Stomach (tissue), 9 donors: ENCODE measurements around the gene ACE. TPM values are rescaled to one million over a fixed set of nuclear protein-coding genes. Genes with fewer than 3 reads are reported as not detected.
A peak's percentile ranks its signal among the peaks of the same experiment; 100 is the strongest.

Source experiments
- DNase-seq, 2 donors: peaks; one replicate each; pipeline versions ENCODE4 v3.0.0 to v3.0.0-alpha.2; 2013 to 2019
- H3K27ac ChIP-seq, 5 donors: fragments of 200-600 bp in 4 of 5; sonication (generic) in 4 of 5; one replicate each; pipeline ENCODE4 v1.5.1; 2013 to 2019; ENCODE audit warnings: mild to moderate bottlenecking in 1 of 5, moderate library complexity in 1 of 5
- H3K27me3 ChIP-seq, 3 donors: fragments of 200-600 bp; sonication (generic); one replicate each; pipeline ENCODE4 v1.5.1; 2017 to 2019; ENCODE audit warnings: mixed run types in 1 of 3
- H3K36me3 ChIP-seq, 4 donors: fragments of 200-600 bp; sonication (generic); 1 replicate in 3 of 4; 2 replicates in 1 of 4; pipeline ENCODE4 v1.5.1; 2016 to 2019
- H3K4me1 ChIP-seq, 4 donors: fragments of 200-600 bp; sonication (generic); one replicate each; pipeline ENCODE4 v1.5.1; 2016 to 2019
- H3K4me3 ChIP-seq, 4 donors: fragments of 200-600 bp; sonication (generic) in 3 of 4; one replicate each; pipeline ENCODE4 v1.5.1; 2016 to 2019; ENCODE audit warnings: mild to moderate bottlenecking in 1 of 4
- H3K9me3 ChIP-seq, 4 donors: fragments of 200-600 bp; sonication (generic); one replicate each; pipeline ENCODE4 v1.5.1; 2016 to 2019
- CTCF ChIP-seq, 7 experiments: fragments of 450-650 bp in 4 of 7; fragments of 200-600 bp in 3 of 7; sonication (generic) in 3 of 7; IDR thresholded peaks; one replicate each; pipeline ENCODE4 v1.5.1; 2016 to 2019; ENCODE audit warnings: antibody characterized with exemption in 7 of 7, control low read depth in 2 of 7, mild to moderate bottlenecking in 1 of 7
- EP300 ChIP-seq: sonication (generic); formaldehyde crosslinking; IDR thresholded peaks from one replicate; pipeline ENCODE4 v1.6.1; 2017; ENCODE audit warnings: antibody characterized with exemption
- POLR2A ChIP-seq, 4 donors: fragments of 450-650 bp; IDR thresholded peaks; one replicate each; pipeline ENCODE4 v1.6.1; 2016; ENCODE audit warnings: antibody characterized with exemption in 4 of 4, control low read depth in 2 of 4, mild to moderate bottlenecking in 1 of 4, moderate library complexity in 1 of 4
- POLR2AphosphoS5 ChIP-seq, 3 donors: sonication (generic); formaldehyde crosslinking; IDR thresholded peaks; one replicate each; pipeline ENCODE4 v1.6.1; 2016; ENCODE audit warnings: antibody characterized with exemption in 3 of 3
- WGBS, 5 donors: extraction: QIAGEN DNeasy Blood & Tissue Kit in 3 of 5; methylation state at CpG; one replicate each; pipeline versions ENCODE4 v1.1.5 to v1.1.7; 2013 to 2018; 5-methylcytosine and 5-hydroxymethylcytosine counted together
- intact Hi-C: fragments of 100-400 bp; cut with DNase I; formaldehyde crosslinking; loops from one replicate; pipeline ENCODE4 v1.15.1; 2023; ENCODE audit warnings: low total_unique reads
- polyA plus RNA-seq, 3 donors: library from polyadenylated mRNA; stranded (reverse); fragments of 200-250 nt; gene quantifications; one replicate each; pipeline ENCODE4 v1.2.3, GENCODE V29; 2013
- total RNA-seq, 5 donors: library from RNA; depleted of rRNA; stranded (reverse); fragments of >200 nt; gene quantifications; one replicate each; pipeline versions ENCODE4 v1.1.0 to v1.2.3, GENCODE V29; 2014 to 2016
- donor health status: healthy with polysubstance abuse.
- donor health status: Bipolar disorder and iron deficiency.
- donor health status: healthy.

Gene ACE
- total and polyA plus RNA-seq, 8 donors, result 1.3 to 232 (median 4.4) TPM

- H3K27ac ChIP-seq, result no peak overlapping the region
- 80 to 89% (median 85%) methylated on average over 8 to 9 of the region's 9 CpGs for WGBS, 5 donors
- no peaks in the 10 kb centered on the region for H3K36me3 ChIP-seq
- intact Hi-C loops, result no loop called here
- peaks cover 0 to 16% (median 11%) of the 10 kb centered on the region in 4 donors for H3K4me1 ChIP-seq
- TF ChIP-seq EP300, result no peak
- no peak for TF ChIP-seq POLR2A (IDR thresholded peaks at IDR 0.05)
- no peak for TF ChIP-seq POLR2AphosphoS5 (IDR thresholded peaks at IDR 0.05)
- no peak for TF ChIP-seq CTCF (IDR thresholded peaks at IDR 0.05)
- DNase-seq, result peak in 1 of 2 donors; percentile 25
- H3K4me3 ChIP-seq, result no peak overlapping the region
- H3K27me3 ChIP-seq, result peaks cover 0 to 6% (median 0%) of the 10 kb centered on the region in 3 donors
- H3K9me3 ChIP-seq, result no peaks in the 10 kb centered on the region
These were observed 69.6 kb downstream of the ACE start for GRCh38 chr17:63546308-63547082.

- Histone ChIP-seq H3K36me3 (no peaks in the 10 kb centered on the region), H3K9me3 (no peaks in the 10 kb centered on the region), H3K27me3 (peaks cover 0 to under 1% (median 0%) of the 10 kb centered on the region in 3 donors), H3K27ac (no peak overlapping the region), H3K4me1 (peaks cover 4 to 22% (median 16%) of the 10 kb centered on the region in 4 donors), H3K4me3 (no peak overlapping the region)
- TF ChIP-seq POLR2A (IDR thresholded peaks at IDR 0.05) (no peak), CTCF (IDR thresholded peaks at IDR 0.05) (no peak), POLR2AphosphoS5 (IDR thresholded peaks at IDR 0.05) (no peak), EP300 (no peak)
- intact Hi-C loops, result no loop called here
- no peak for DNase-seq
- WGBS, 5 donors, result 64 to 74% (median 69%) methylated on average over 4 to 5 of the region's 5 CpGs
These were observed 70.2 kb downstream of the ACE start for GRCh38 chr17:63547083-63547523.

Other genes with a start within 250 kb of the ACE start
- 100 to 1,000 TPM in 2 of 5 donors, 10 to 100 TPM in 3; 26.1 to 394 (median 97.1) TPM for gene CYB561, start 30.8 kb upstream of the ACE start, total RNA-seq
- gene CYB561, start 30.8 kb upstream of the ACE start, polyA plus RNA-seq, result 10 to 100 TPM; 10.8 to 27.4 (median 23.7) TPM
- 1 to 10 TPM in 1 of 5 donors, under 1 TPM in 4; 0.37 to 2.3 (median 0.72) TPM for gene KCNH6, start 46.3 kb downstream of the ACE start, total RNA-seq
- gene KCNH6, start 46.3 kb downstream of the ACE start, polyA plus RNA-seq, result under 1 TPM in 2 of 3 donors, not detected in 1; 0.20 to 0.31 TPM
- 10 to 100 TPM; 14.6 to 45.5 (median 23.5) TPM for gene DCAF7, start 73.4 kb downstream of the ACE start, total RNA-seq
- 10 to 100 TPM; 11.6 to 14.8 (median 13.7) TPM for gene DCAF7, start 73.4 kb downstream of the ACE start, polyA plus RNA-seq
- 10 to 100 TPM in 3 of 5 donors, 1 to 10 TPM in 2; 7.0 to 26.6 (median 10.4) TPM for gene TACO1, start 123.8 kb downstream of the ACE start, total RNA-seq
- gene TACO1, start 123.8 kb downstream of the ACE start, polyA plus RNA-seq, result 10 to 100 TPM; 18.9 to 20.9 (median 20.9) TPM
- gene MAP3K3, start 145.4 kb downstream of the ACE start, total RNA-seq, result 10 to 100 TPM; 13.4 to 99.5 (median 28.5) TPM
- 10 to 100 TPM in 2 of 3 donors, 1 to 10 TPM in 1; 9.3 to 16.9 (median 10.7) TPM for gene MAP3K3, start 145.4 kb downstream of the ACE start, polyA plus RNA-seq
- 10 to 100 TPM in 2 of 5 donors, 1 to 10 TPM in 3; 4.9 to 27.2 (median 9.6) TPM for gene LIMD2, start 223.1 kb downstream of the ACE start, total RNA-seq
- 10 to 100 TPM; 12.0 to 21.0 (median 20.2) TPM for gene LIMD2, start 223.1 kb downstream of the ACE start, polyA plus RNA-seq